GM19324 (cell line): ENCODE results near the gene CHL1.

ENCODE experiments used
- ATAC-seq: cut with Tn5 transposase; IDR thresholded peaks from one replicate; pipeline ENCODE4 v1.9.1; 2021; ENCODE audit warnings: mild to moderate bottlenecking, moderate library complexity; ENCODE audit not compliant: unreplicated experiment, low FRiP score

CHL1 gene

GRCh38 chr3:394775-395174, 198.2 kb downstream of the CHL1 start:
- no peak for ATAC-seq

- no peak for ATAC-seq
Observed at GRCh38 chr3:396293-396692, 199.7 kb downstream of the CHL1 start.

- ATAC-seq: no peak
Observed at GRCh38 chr3:399647-400046, 203.1 kb downstream of the CHL1 start.

- no peak for ATAC-seq
Observed at GRCh38 chr3:403826-404225, 207.3 kb downstream of the CHL1 start.

GRCh38 chr3:409011-409410, 212.4 kb downstream of the CHL1 start:
- no peak for ATAC-seq

- no peak for ATAC-seq
Observed at GRCh38 chr3:411226-411625, 214.7 kb downstream of the CHL1 start.

GRCh38 chr3:414063-414462, 217.5 kb downstream of the CHL1 start:
- no peak for ATAC-seq

GRCh38 chr3:418239-418929, 221.8 kb downstream of the CHL1 start:
- ATAC-seq: no peak

- ATAC-seq: peak; percentile 50
Observed at GRCh38 chr3:420584-420983, 224.0 kb downstream of the CHL1 start.

- ATAC-seq: no peak
Observed at GRCh38 chr3:425079-425478, 228.5 kb downstream of the CHL1 start.

GRCh38 chr3:426072-426471, 229.5 kb downstream of the CHL1 start:
- no peak for ATAC-seq

GRCh38 chr3:427128-427527, 230.6 kb downstream of the CHL1 start:
- ATAC-seq: no peak

- no peak for ATAC-seq
Observed at GRCh38 chr3:430186-430585, 233.6 kb downstream of the CHL1 start.

- ATAC-seq: no peak
Observed at GRCh38 chr3:435161-435560, 238.6 kb downstream of the CHL1 start.

GRCh38 chr3:436053-436452, 239.5 kb downstream of the CHL1 start:
- no peak for ATAC-seq

GRCh38 chr3:440826-441225, 244.3 kb downstream of the CHL1 start:
- ATAC-seq: no peak

GRCh38 chr3:445960-446359, 249.4 kb downstream of the CHL1 start:
- ATAC-seq: no peak

- ATAC-seq: no peak
Observed at GRCh38 chr3:447671-448070, 251.1 kb downstream of the CHL1 start.

- no peak for ATAC-seq
Observed at GRCh38 chr3:449711-450110, 253.1 kb downstream of the CHL1 start.

- ATAC-seq: no peak
Observed at GRCh38 chr3:452221-452620, 255.7 kb downstream of the CHL1 start.

GRCh38 chr3:453106-453505, 256.5 kb downstream of the CHL1 start:
- no peak for ATAC-seq

- ATAC-seq: no peak
Observed at GRCh38 chr3:454986-455385, 258.4 kb downstream of the CHL1 start.

- ATAC-seq: no peak
Observed at GRCh38 chr3:458124-458523, 261.6 kb downstream of the CHL1 start.
